Prostate gland (tissue), 2 donors: ENCODE data around the gene CEP85L.

Source experiments
- CTCF ChIP-seq, 4 experiments: fragments of 200-600 bp in 2 of 4; fragments of 450-650 bp in 2 of 4; sonication (generic) in 2 of 4; IDR thresholded peaks; 1 replicate in 3 of 4; 2 replicates in 1 of 4; pipeline ENCODE4 v1.5.1; 2016 to 2019; ENCODE audit warnings: antibody characterized with exemption in 4 of 4, mild to moderate bottlenecking in 2 of 4, moderate library complexity in 2 of 4
- POLR2A ChIP-seq: fragments of 450-650 bp; IDR thresholded peaks from one replicate; pipeline ENCODE4 v1.6.1; 2016; ENCODE audit warnings: antibody characterized with exemption, mild to moderate bottlenecking

- peak; percentile 90 for TF ChIP-seq POLR2A
- TF ChIP-seq CTCF (IDR thresholded peaks at IDR 0.05) = peak in 2 of 4 experiments; percentile 34 to 54
Measured at GRCh38 chr6:118651282-118652050, at the start of gene CEP85L.
